Activated CD4-positive, alpha-beta T cell treated with anti-CD3 and anti-CD28 coated beads for 36 hours (primary cell): ENCODE measurements around the gene PPP1R37. TPM values are rescaled to one million over a fixed set of nuclear protein-coding genes. Genes with fewer than 3 reads are reported as not detected.

Source experiments
- ATAC-seq: fragments of 200-7000 bp; cut with Tn5 transposase; one replicate; pipeline ENCODE4 v1.10.0; 2021; ENCODE audit warnings: mild to moderate bottlenecking, moderate library complexity
- CTCF ChIA-PET: fragments of 350-600 bp; sonication (Branson Sonifier 250); formaldehyde crosslinking; loops from one replicate; lab custom pipeline; 2021; ENCODE audit warnings: antibody characterized with exemption; lab: Charles Lee
- POLR2A ChIA-PET: fragments of 350-600 bp; sonication (Branson Sonifier 250); formaldehyde crosslinking; loops from one replicate; lab custom pipeline; 2021; ENCODE audit warnings: antibody characterized with exemption, inconsistent platforms; lab: Charles Lee
- DNase-seq: peaks from one replicate; pipeline ENCODE4 v3.0.0-alpha.2; 2020
- H3K27ac Mint-ChIP-seq: one replicate; pipeline ENCODE4 v1.8.0; 2021; ENCODE audit warnings: mixed read lengths
- H3K27me3 Mint-ChIP-seq: one replicate; pipeline ENCODE4 v1.8.0; 2021; ENCODE audit warnings: mixed read lengths
- H3K36me3 Mint-ChIP-seq: one replicate; pipeline ENCODE4 v1.8.0; 2021; ENCODE audit warnings: low read depth, mixed read lengths
- H3K4me1 Mint-ChIP-seq: one replicate; pipeline ENCODE4 v1.8.0; 2021; ENCODE audit warnings: mixed read lengths
- H3K4me3 Mint-ChIP-seq: one replicate; pipeline ENCODE4 v1.8.0; 2021; ENCODE audit warnings: mild to moderate bottlenecking, moderate library complexity, mixed read lengths
- H3K9me3 Mint-ChIP-seq: one replicate; pipeline ENCODE4 v1.8.0; 2021; ENCODE audit warnings: low read depth, mixed read lengths
- intact Hi-C, 2 experiments: fragments of 100-400 bp; cut with DNase I in 1 of 2; cut with micrococcal nuclease in 1 of 2; formaldehyde crosslinking; loops; one replicate each; pipeline versions ENCODE4 v1.14.2 to v1.15.1; 2022 to 2024; cut with DNase I, micrococcal nuclease
- total RNA-seq, 2 experiments: library from RNA; stranded (reverse); gene quantifications; one replicate each; pipeline ENCODE4 v1.2.3, GENCODE V29; 2021

The PPP1R37 gene
- total RNA-seq, 2 experiments from 2014 or later: 12.5 to 14.1 TPM

GRCh38 chr19:45163751-45164460, 70.9 kb downstream of the PPP1R37 start:
- peak overlapping the region; percentile 19 for H3K27ac Mint-ChIP-seq
- ChIA-PET POLR2A (no interaction called here), CTCF (interaction anchor here (1.4 kb wide), 1 partner anchor 72 kb away, joined by 5 read pairs; the partner anchor contains the start of gene PPP1R37)
- no peak overlapping the region for H3K4me3 Mint-ChIP-seq
- intact Hi-C loops: no loop called here
- ATAC-seq (no peak), DNase-seq (no peak)
- H3K4me1 Mint-ChIP-seq: peaks cover 11% of the 10 kb centered on the region
- no peaks in the 10 kb centered on the region for H3K36me3 Mint-ChIP-seq
- no peaks in the 10 kb centered on the region for H3K9me3 Mint-ChIP-seq
- H3K27me3 Mint-ChIP-seq: no peaks in the 10 kb centered on the region

- POLR2A ChIA-PET: no interaction called here
- no peak overlapping the region for H3K27ac Mint-ChIP-seq
- peak; percentile 88 for ATAC-seq
- no peaks in the 10 kb centered on the region for H3K36me3 Mint-ChIP-seq
- intact Hi-C loops: no loop called here
- CTCF ChIA-PET: interaction anchor here (0.7 to 1.4 kb wide), 2 partner anchors 15 to 72 kb away, joined by 3 to 5 read pairs; partner anchors contain the start of gene PPP1R37
- H3K4me3 Mint-ChIP-seq: no peak overlapping the region
- H3K27me3 Mint-ChIP-seq: no peaks in the 10 kb centered on the region
- H3K9me3 Mint-ChIP-seq: no peaks in the 10 kb centered on the region
- DNase-seq: peak; percentile 75
- H3K4me1 Mint-ChIP-seq: peaks cover 11% of the 10 kb centered on the region
Measured at GRCh38 chr19:45164577-45165335, 71.8 kb downstream of the PPP1R37 start.

GRCh38 chr19:45166723-45167252, 73.8 kb downstream of the PPP1R37 start:
- Mint-ChIP-seq H3K27me3 (no peaks in the 10 kb centered on the region), H3K27ac (no peak overlapping the region), H3K4me1 (peaks cover 28% of the 10 kb centered on the region), H3K36me3 (no peaks in the 10 kb centered on the region), H3K4me3 (no peak overlapping the region), H3K9me3 (no peaks in the 10 kb centered on the region)
- ChIA-PET POLR2A (no interaction called here), CTCF (interaction anchor here (0.7 to 1.2 kb wide), 2 partner anchors 11 to 16 kb away, joined by 3 read pairs; partner anchors contain the start of gene TRAPPC6A)
- no peak for DNase-seq
- no peak for ATAC-seq
- intact Hi-C loops: no loop called here

GRCh38 chr19:45168767-45169351, 75.9 kb downstream of the PPP1R37 start:
- no peak for DNase-seq
- Mint-ChIP-seq H3K4me1 (peaks cover 36% of the 10 kb centered on the region), H3K27me3 (no peaks in the 10 kb centered on the region), H3K27ac (no peak overlapping the region), H3K36me3 (no peaks in the 10 kb centered on the region), H3K9me3 (no peaks in the 10 kb centered on the region), H3K4me3 (no peak overlapping the region)
- ChIA-PET POLR2A (no interaction called here), CTCF (no interaction called here)
- no peak for ATAC-seq
- intact Hi-C loops: no loop called here

GRCh38 chr19:45169602-45170001, 76.6 kb downstream of the PPP1R37 start:
- intact Hi-C loops: no loop called here
- ATAC-seq: no peak
- H3K4me3 Mint-ChIP-seq: no peak overlapping the region
- H3K36me3 Mint-ChIP-seq: no peaks in the 10 kb centered on the region
- H3K27ac Mint-ChIP-seq: no peak overlapping the region
- ChIA-PET POLR2A (no interaction called here), CTCF (no interaction called here)
- H3K4me1 Mint-ChIP-seq: peaks cover 36% of the 10 kb centered on the region
- H3K27me3 Mint-ChIP-seq: no peaks in the 10 kb centered on the region
- no peaks in the 10 kb centered on the region for H3K9me3 Mint-ChIP-seq
- DNase-seq: no peak

- no peak overlapping the region for H3K4me3 Mint-ChIP-seq
Measured at GRCh38 chr19:45170146-45171106, 77.4 kb downstream of the PPP1R37 start.

GRCh38 chr19:45171211-45171623, 78.2 kb downstream of the PPP1R37 start:
- H3K9me3 Mint-ChIP-seq: no peaks in the 10 kb centered on the region
- intact Hi-C loops: no loop called here
- peak overlapping the region; percentile 50 for H3K4me3 Mint-ChIP-seq
- ATAC-seq (peak; percentile 93), DNase-seq (peak; percentile 71)
- ChIA-PET POLR2A (no interaction called here), CTCF (no interaction called here)
- H3K36me3 Mint-ChIP-seq: peaks cover 4% of the 10 kb centered on the region
- H3K27me3 Mint-ChIP-seq: no peaks in the 10 kb centered on the region
- H3K4me1 Mint-ChIP-seq: peaks cover 34% of the 10 kb centered on the region
- H3K27ac Mint-ChIP-seq: peak overlapping the region; percentile 95

More at GRCh38 chr19:45170146-45171106, 77.4 kb downstream of the PPP1R37 start:
- peaks cover 1% of the 10 kb centered on the region for H3K36me3 Mint-ChIP-seq
- no peaks in the 10 kb centered on the region for H3K27me3 Mint-ChIP-seq
- CTCF ChIA-PET: no interaction called here
- intact Hi-C loops: no loop called here
- POLR2A ChIA-PET: no interaction called here
- no peaks in the 10 kb centered on the region for H3K9me3 Mint-ChIP-seq
- no peak for ATAC-seq
- H3K4me1 Mint-ChIP-seq: peaks cover 34% of the 10 kb centered on the region
- H3K27ac Mint-ChIP-seq: peak overlapping the region; percentile 95
- DNase-seq: no peak

- DNase-seq (no peak), ATAC-seq (peak; percentile 19)
- Mint-ChIP-seq H3K4me1 (peaks cover 36% of the 10 kb centered on the region), H3K27ac (peak overlapping the region; percentile 58), H3K4me3 (no peak overlapping the region), H3K27me3 (no peaks in the 10 kb centered on the region), H3K9me3 (no peaks in the 10 kb centered on the region), H3K36me3 (peaks cover 4% of the 10 kb centered on the region)
- ChIA-PET POLR2A (no interaction called here), CTCF (no interaction called here)
- intact Hi-C loops: no loop called here
Measured at GRCh38 chr19:45172173-45172572, 79.2 kb downstream of the PPP1R37 start.

GRCh38 chr19:45172611-45173208, 79.7 kb downstream of the PPP1R37 start:
- intact Hi-C loops: no loop called here
- Mint-ChIP-seq H3K4me1 (peaks cover 36% of the 10 kb centered on the region), H3K9me3 (no peaks in the 10 kb centered on the region), H3K4me3 (no peak overlapping the region), H3K36me3 (peaks cover 4% of the 10 kb centered on the region), H3K27ac (peak overlapping the region; percentile 58), H3K27me3 (no peaks in the 10 kb centered on the region)
- DNase-seq (no peak), ATAC-seq (no peak)
- POLR2A ChIA-PET: no interaction called here
- CTCF ChIA-PET: interaction anchor here (0.6 kb wide), 1 partner anchor 125 kb away, joined by 4 read pairs; no protein-coding TSS in a partner anchor

GRCh38 chr19:45173816-45174215, 80.8 kb downstream of the PPP1R37 start:
- Mint-ChIP-seq H3K27me3 (no peaks in the 10 kb centered on the region), H3K36me3 (peaks cover 4% of the 10 kb centered on the region), H3K4me1 (peaks cover 38% of the 10 kb centered on the region), H3K27ac (peak overlapping the region; percentile 25), H3K4me3 (no peak overlapping the region), H3K9me3 (no peaks in the 10 kb centered on the region)
- ATAC-seq (no peak), DNase-seq (no peak)
- intact Hi-C loops: no loop called here
- CTCF ChIA-PET: interaction anchor here (0.6 kb wide), 1 partner anchor 57 kb away, joined by 3 read pairs; no protein-coding TSS in a partner anchor
- POLR2A ChIA-PET: no interaction called here
